ENCODE results near the gene CPN2. TPM values are rescaled to one million over a fixed set of nuclear protein-coding genes. Genes with fewer than 3 reads are reported as not detected.

The CPN2 gene
- total and polyA plus RNA-seq, 2 of the 13 experiments (the other 11 are each of a cell fraction or from before 2014, with no cell fraction given): 26.7 to 27.7 TPM

- peaks cover 24% of the 10 kb centered on the region for H3K4me1 ChIP-seq (ENCODE audit: insufficient read depth, low read length)
- no peak overlapping the region for H3K27ac ChIP-seq (ENCODE audit: extremely low read length, insufficient read depth, low read length)
- intact Hi-C loops (cut with micrococcal nuclease; ENCODE audit: unreplicated experiment): loop anchor here (5.0 kb wide), 2 partner anchors 44 to 421 kb away; partner anchors contain the start of gene CPN2
- WGBS (ENCODE audit: low lambda C conversion rate): 4% methylated on average over 26 of the region's 26 CpGs
- FAIRE-seq: no peak
- no peak overlapping the region for H2AFZ ChIP-seq (ENCODE audit: low read length)
- no peaks in the 10 kb centered on the region for H4K20me1 ChIP-seq (ENCODE audit: insufficient read depth, low read length)
- H3K9ac ChIP-seq (ENCODE audit: insufficient read depth, low read depth, low read length): no peak overlapping the region; the same call in 1 of the 2 replicates
- CTCF ChIA-PET (ENCODE audit: low intra/inter-chr PET ratio, low total read pairs): no interaction called here
- no peaks in the 10 kb centered on the region for H3K79me2 ChIP-seq (ENCODE audit: insufficient read depth, low read length)
- H3K4me2 ChIP-seq (ENCODE audit: low read depth, low read length): peak overlapping the region; percentile 85
- 0 out of 5 replicates have a peak, but pooled peaks cover 0 to 8% of the 10 kb centered on the region in 2 experiments for H3K27me3 ChIP-seq (ENCODE audit: control insufficient read depth in 1 of 2, insufficient read depth in 2 of 2, low read length in 2 of 2)
- in situ Hi-C loops (cut with HindIII; ENCODE audit: extremely low pct_ligation_motif_present, low pct_unique_long_range_greater_than_20kb): no loop called here
- peak; percentile 35 for DNase-seq (ENCODE audit: low spot score)
- no peaks in the 10 kb centered on the region for H3K36me3 ChIP-seq (replicated peaks in 1 of 2; ENCODE audit: control insufficient read depth in 1 of 2, insufficient read depth in 2 of 2, low read length in 2 of 2)
- H3K4me3 ChIP-seq (replicated peaks in 1 of 3; ENCODE audit: insufficient read depth in 1 of 3, low read depth in 2 of 3, low read length in 3 of 3): peak overlapping the region; percentile 35 to 71 (median 56)
- ATAC-seq: peak; percentile 83
- BruUV-seq (replicated peaks): no TSS peak
- 0 out of 2 replicates have a peak, but pooled peaks cover under 1% of the 10 kb centered on the region for H3K9me3 ChIP-seq (ENCODE audit: low read length)
- POLR2A ChIA-PET: interaction anchor here (0.6 to 2.0 kb wide), 6 partner anchors 45 to 683 kb away, joined by 3 to 10 read pairs (median 5); partner anchors contain the start of gene CPN2
- TF ChIP-seq SP2 (CRISPR knock-in tag; IDR thresholded peaks at IDR 0.05) (no peak), ZSCAN22 (CRISPR knock-in tag; IDR thresholded peaks at IDR 0.05) (no peak), ZBTB7A (CRISPR knock-in tag; IDR thresholded peaks at IDR 0.05) (0 out of 2 replicates have a peak, but pooled peaks have one; percentile 36), POLR2G (IDR thresholded peaks at IDR 0.05; ENCODE audit: low read depth, low read length) (no peak), ZNF629 (CRISPR knock-in tag; conservative IDR thresholded peaks at IDR 0.05) (0 out of 2 replicates have a peak, but pooled peaks have one; percentile 25), ZMYM3 (CRISPR knock-in tag; IDR thresholded peaks at IDR 0.05) (no peak), ZNF501 (CRISPR knock-in tag; IDR thresholded peaks at IDR 0.05) (peak; percentile 66; the same call in 1 of the 2 replicates), ARNTL (CRISPR knock-in tag; IDR thresholded peaks at IDR 0.05) (no peak), HDAC6 (IDR thresholded peaks at IDR 0.05; ENCODE audit: low read depth, low read length) (no peak), BCL6 (CRISPR knock-in tag; IDR thresholded peaks at IDR 0.05) (0 out of 2 replicates have a peak, but pooled peaks have one; percentile 40), SALL1 (CRISPR knock-in tag; IDR thresholded peaks at IDR 0.05) (peak; percentile 20; the same call in 1 of the 2 replicates), RAD51 (IDR thresholded peaks at IDR 0.05; ENCODE audit: borderline replicate concordance) (no peak), ZNF331 (CRISPR knock-in tag; IDR thresholded peaks at IDR 0.05) (no peak), ZFP37 (CRISPR knock-in tag; IDR thresholded peaks at IDR 0.05; ENCODE audit: borderline replicate concordance) (no peak), ZNF546 (CRISPR knock-in tag; conservative IDR thresholded peaks at IDR 0.05) (no peak)
- TF ChIP-seq, protein P1, sequence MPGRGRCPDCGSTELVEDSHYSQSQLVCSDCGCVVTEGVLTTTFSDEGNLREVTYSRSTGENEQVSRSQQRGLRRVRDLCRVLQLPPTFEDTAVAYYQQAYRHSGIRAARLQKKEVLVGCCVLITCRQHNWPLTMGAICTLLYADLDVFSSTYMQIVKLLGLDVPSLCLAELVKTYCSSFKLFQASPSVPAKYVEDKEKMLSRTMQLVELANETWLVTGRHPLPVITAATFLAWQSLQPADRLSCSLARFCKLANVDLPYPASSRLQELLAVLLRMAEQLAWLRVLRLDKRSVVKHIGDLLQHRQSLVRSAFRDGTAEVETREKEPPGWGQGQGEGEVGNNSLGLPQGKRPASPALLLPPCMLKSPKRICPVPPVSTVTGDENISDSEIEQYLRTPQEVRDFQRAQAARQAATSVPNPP (CRISPR knock-in tag; IDR thresholded peaks at IDR 0.05): no peak
- TF ChIP-seq, protein P2, sequence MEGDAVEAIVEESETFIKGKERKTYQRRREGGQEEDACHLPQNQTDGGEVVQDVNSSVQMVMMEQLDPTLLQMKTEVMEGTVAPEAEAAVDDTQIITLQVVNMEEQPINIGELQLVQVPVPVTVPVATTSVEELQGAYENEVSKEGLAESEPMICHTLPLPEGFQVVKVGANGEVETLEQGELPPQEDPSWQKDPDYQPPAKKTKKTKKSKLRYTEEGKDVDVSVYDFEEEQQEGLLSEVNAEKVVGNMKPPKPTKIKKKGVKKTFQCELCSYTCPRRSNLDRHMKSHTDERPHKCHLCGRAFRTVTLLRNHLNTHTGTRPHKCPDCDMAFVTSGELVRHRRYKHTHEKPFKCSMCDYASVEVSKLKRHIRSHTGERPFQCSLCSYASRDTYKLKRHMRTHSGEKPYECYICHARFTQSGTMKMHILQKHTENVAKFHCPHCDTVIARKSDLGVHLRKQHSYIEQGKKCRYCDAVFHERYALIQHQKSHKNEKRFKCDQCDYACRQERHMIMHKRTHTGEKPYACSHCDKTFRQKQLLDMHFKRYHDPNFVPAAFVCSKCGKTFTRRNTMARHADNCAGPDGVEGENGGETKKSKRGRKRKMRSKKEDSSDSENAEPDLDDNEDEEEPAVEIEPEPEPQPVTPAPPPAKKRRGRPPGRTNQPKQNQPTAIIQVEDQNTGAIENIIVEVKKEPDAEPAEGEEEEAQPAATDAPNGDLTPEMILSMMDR (CRISPR knock-in tag; IDR thresholded peaks at IDR 0.05): peak; percentile 32
- TF ChIP-seq, protein P3, sequence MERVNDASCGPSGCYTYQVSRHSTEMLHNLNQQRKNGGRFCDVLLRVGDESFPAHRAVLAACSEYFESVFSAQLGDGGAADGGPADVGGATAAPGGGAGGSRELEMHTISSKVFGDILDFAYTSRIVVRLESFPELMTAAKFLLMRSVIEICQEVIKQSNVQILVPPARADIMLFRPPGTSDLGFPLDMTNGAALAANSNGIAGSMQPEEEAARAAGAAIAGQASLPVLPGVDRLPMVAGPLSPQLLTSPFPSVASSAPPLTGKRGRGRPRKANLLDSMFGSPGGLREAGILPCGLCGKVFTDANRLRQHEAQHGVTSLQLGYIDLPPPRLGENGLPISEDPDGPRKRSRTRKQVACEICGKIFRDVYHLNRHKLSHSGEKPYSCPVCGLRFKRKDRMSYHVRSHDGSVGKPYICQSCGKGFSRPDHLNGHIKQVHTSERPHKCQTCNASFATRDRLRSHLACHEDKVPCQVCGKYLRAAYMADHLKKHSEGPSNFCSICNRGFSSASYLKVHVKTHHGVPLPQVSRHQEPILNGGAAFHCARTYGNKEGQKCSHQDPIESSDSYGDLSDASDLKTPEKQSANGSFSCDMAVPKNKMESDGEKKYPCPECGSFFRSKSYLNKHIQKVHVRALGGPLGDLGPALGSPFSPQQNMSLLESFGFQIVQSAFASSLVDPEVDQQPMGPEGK (CRISPR knock-in tag; IDR thresholded peaks at IDR 0.05): peak; percentile 24; the same call in 1 of the 2 replicates
- TF ChIP-seq, protein P4, sequence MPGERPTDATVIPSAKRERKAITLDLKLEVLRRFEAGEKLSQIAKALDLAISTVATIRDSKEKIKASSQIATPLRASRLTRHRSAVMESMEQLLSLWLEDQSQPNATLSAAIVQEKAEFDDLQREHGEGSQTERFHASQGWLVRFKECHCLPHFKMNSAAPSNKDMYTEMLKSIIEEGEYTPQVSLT (CRISPR knock-in tag; IDR thresholded peaks at IDR 0.05; ENCODE audit: borderline replicate concordance, low read depth): peak; percentile 68; the same call in 1 of the 2 replicates
Observed at GRCh38 chr3:194395778-194396538, 44.8 kb upstream of the CPN2 start.
